ENCODE data around the gene ABCB11.

The ABCB11 gene

GRCh38 chr2:169027234-169027633 lies 3.9 kb downstream of the ABCB11 start:
- TF ChIP-seq GATA2 (IDR thresholded peaks at IDR 0.05; ENCODE audit: low read depth, low read length): no peak
- no peak for TF ChIP-seq GATA3 (IDR thresholded peaks at IDR 0.05; ENCODE audit: low read depth, low read length)

GRCh38 chr2:169026056-169026455 lies 5.1 kb downstream of the ABCB11 start:
- no peak for TF ChIP-seq GATA2 (IDR thresholded peaks at IDR 0.05; ENCODE audit: low read depth, low read length)
- TF ChIP-seq GATA3 (IDR thresholded peaks at IDR 0.05; ENCODE audit: low read depth, low read length): no peak

GRCh38 chr2:169023161-169023560 lies 8.0 kb downstream of the ABCB11 start:
- TF ChIP-seq GATA2 (IDR thresholded peaks at IDR 0.05; ENCODE audit: low read depth, low read length): no peak
- no peak for TF ChIP-seq GATA3 (IDR thresholded peaks at IDR 0.05; ENCODE audit: low read depth, low read length)

GRCh38 chr2:169018390-169018789 lies 12.7 kb downstream of the ABCB11 start:
- no peak for TF ChIP-seq GATA2 (IDR thresholded peaks at IDR 0.05; ENCODE audit: low read depth, low read length)
- no peak for TF ChIP-seq GATA3 (IDR thresholded peaks at IDR 0.05; ENCODE audit: low read depth, low read length)

- no peak for TF ChIP-seq GATA2 (IDR thresholded peaks at IDR 0.05; ENCODE audit: low read depth, low read length)
- TF ChIP-seq GATA3 (IDR thresholded peaks at IDR 0.05; ENCODE audit: low read depth, low read length): no peak
Observed at GRCh38 chr2:169015943-169016342, 15.2 kb downstream of the ABCB11 start.

GRCh38 chr2:169014780-169015179 lies 16.3 kb downstream of the ABCB11 start:
- no peak for TF ChIP-seq GATA3 (IDR thresholded peaks at IDR 0.05; ENCODE audit: low read depth, low read length)
- TF ChIP-seq GATA2 (IDR thresholded peaks at IDR 0.05; ENCODE audit: low read depth, low read length): no peak

GRCh38 chr2:169013628-169014026 lies 17.5 kb downstream of the ABCB11 start:
- TF ChIP-seq GATA2 (IDR thresholded peaks at IDR 0.05; ENCODE audit: low read depth, low read length) (no peak), GATA3 (IDR thresholded peaks at IDR 0.05; ENCODE audit: low read depth, low read length) (no peak)

GRCh38 chr2:169012812-169013627 lies 18.1 kb downstream of the ABCB11 start:
- TF ChIP-seq GATA3 (IDR thresholded peaks at IDR 0.05; ENCODE audit: low read depth, low read length) (no peak), GATA2 (IDR thresholded peaks at IDR 0.05; ENCODE audit: low read depth, low read length) (no peak)

- TF ChIP-seq GATA3 (IDR thresholded peaks at IDR 0.05; ENCODE audit: low read depth, low read length): no peak
- TF ChIP-seq GATA2 (IDR thresholded peaks at IDR 0.05; ENCODE audit: low read depth, low read length): no peak
Observed at GRCh38 chr2:169011698-169012097, 19.4 kb downstream of the ABCB11 start.

- TF ChIP-seq GATA3 (IDR thresholded peaks at IDR 0.05; ENCODE audit: low read depth, low read length): no peak
Observed at GRCh38 chr2:169010633-169011460, 20.3 kb downstream of the ABCB11 start.

- TF ChIP-seq GATA3 (IDR thresholded peaks at IDR 0.05; ENCODE audit: low read depth, low read length) (peak; percentile 44; the same call in 1 of the 2 replicates), GATA2 (IDR thresholded peaks at IDR 0.05; ENCODE audit: low read depth, low read length) (no peak)
Observed at GRCh38 chr2:169009865-169010579, 21.1 kb downstream of the ABCB11 start.

GRCh38 chr2:169007941-169008340 lies 23.2 kb downstream of the ABCB11 start:
- no peak for TF ChIP-seq GATA2 (IDR thresholded peaks at IDR 0.05; ENCODE audit: low read depth, low read length)

GRCh38 chr2:169007356-169007755 lies 23.8 kb downstream of the ABCB11 start:
- no peak for TF ChIP-seq GATA2 (IDR thresholded peaks at IDR 0.05; ENCODE audit: low read depth, low read length)
- no peak for TF ChIP-seq GATA3 (IDR thresholded peaks at IDR 0.05; ENCODE audit: low read depth, low read length)

GRCh38 chr2:169006665-169007064 lies 24.5 kb downstream of the ABCB11 start:
- no peak for TF ChIP-seq GATA2 (IDR thresholded peaks at IDR 0.05; ENCODE audit: low read depth, low read length)
- TF ChIP-seq GATA3 (IDR thresholded peaks at IDR 0.05; ENCODE audit: low read depth, low read length): no peak

All from SH-SY5Y (cell line).